Spinal cord (tissue), 10 donors: ENCODE measurements around the gene TCEA2. TPM values are rescaled to one million over a fixed set of nuclear protein-coding genes. Genes with fewer than 3 reads are reported as not detected.

Source experiments
- DNase-seq, 6 donors: peaks; one replicate each; pipeline versions ENCODE4 v3.0.0 to v3.0.0-alpha.2; 2013 to 2015; ENCODE audit warnings: low spot score in 6 of 6, low read depth in 4 of 6
- H3K27ac ChIP-seq: one replicate; pipeline ENCODE4 v1.5.1; 2013; ENCODE audit warnings: low read depth, low read length, control low read depth
- H3K27me3 ChIP-seq: one replicate; pipeline ENCODE4 v1.6.1; 2013; ENCODE audit warnings: low read length; ENCODE audit not compliant: control insufficient read depth, insufficient read depth
- H3K36me3 ChIP-seq: one replicate; pipeline ENCODE4 v1.6.1; 2013; ENCODE audit warnings: low read length; ENCODE audit not compliant: control insufficient read depth, insufficient read depth
- H3K4me1 ChIP-seq: one replicate; pipeline ENCODE4 v1.6.1; 2013; ENCODE audit warnings: low read length; ENCODE audit not compliant: control insufficient read depth, insufficient read depth
- H3K4me3 ChIP-seq: one replicate; pipeline ENCODE4 v1.5.1; 2013; ENCODE audit warnings: low read depth, low read length, control low read depth
- H3K9me3 ChIP-seq: one replicate; pipeline ENCODE4 v1.6.1; 2013; ENCODE audit warnings: low read length; ENCODE audit not compliant: control insufficient read depth, insufficient read depth
- WGBS: methylation state at CpG from one replicate; pipeline ENCODE4 v1.1.5; 2013; ENCODE audit warnings: missing lambda C conversion rate; ENCODE audit not compliant: insufficient coverage; 5-methylcytosine and 5-hydroxymethylcytosine counted together
- polyA plus RNA-seq, 2 donors: library from polyadenylated mRNA; unstranded; fragments of 120-200 nt; gene quantifications; one replicate each; pipeline ENCODE4 v1.2.1, GENCODE V29; 2013; ENCODE audit not compliant: insufficient read length in 2 of 2
- total RNA-seq, 2 donors: library from RNA; depleted of rRNA in 1 of 2; stranded (reverse); fragments of 120-200 nt in 1 of 2; fragments of >200 nt in 1 of 2; gene quantifications; one replicate each; pipeline versions ENCODE4 v1.2.3 to v1.2.4, GENCODE V29; 2013 to 2014
- donor health status: healthy.

Gene TCEA2
- total and polyA plus RNA-seq, 4 donors = 35.9 to 170 (median 113) TPM

DNA sequence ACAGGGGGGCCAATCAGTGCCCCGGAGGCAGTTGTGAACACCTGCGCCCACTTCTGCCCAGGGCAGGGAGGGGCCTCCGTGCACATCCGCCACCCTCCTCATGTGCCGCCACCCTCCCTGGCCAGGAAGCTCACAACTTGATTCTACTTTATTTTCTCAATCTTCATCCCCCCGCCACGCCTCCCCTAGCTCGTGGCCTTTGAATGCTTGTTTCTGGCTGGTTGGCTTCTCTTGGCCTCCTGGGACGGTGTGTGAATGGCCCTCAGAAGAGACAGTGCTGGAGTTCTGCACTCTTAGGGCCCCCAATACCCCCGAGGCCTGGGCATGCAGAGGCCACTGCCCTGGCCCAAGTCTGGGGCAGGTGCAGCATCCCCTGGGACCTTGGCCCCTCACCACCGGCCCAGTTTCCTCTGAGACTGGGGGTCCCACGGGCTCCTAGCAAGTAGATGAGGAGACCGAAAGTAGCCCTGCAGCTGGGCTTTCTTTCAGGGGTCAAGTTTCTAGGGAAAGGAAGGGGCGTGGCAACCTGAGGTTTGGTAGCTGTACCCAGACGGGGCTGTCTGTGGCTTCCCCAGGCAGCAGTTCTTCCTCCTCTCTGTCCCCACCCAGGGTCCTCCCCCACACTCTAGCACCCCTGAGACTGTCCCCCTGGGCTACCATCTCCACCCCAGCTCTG lies 15.0 kb downstream of the TCEA2 start:
- DNase-seq = no peak
- peak overlapping the region; percentile 64 for H3K4me3 ChIP-seq
- H3K27me3 ChIP-seq = peaks cover 3% of the 10 kb centered on the region
- peaks cover 54% of the 10 kb centered on the region for H3K4me1 ChIP-seq
- peaks cover 44% of the 10 kb centered on the region for H3K36me3 ChIP-seq
- H3K9me3 ChIP-seq = no peaks in the 10 kb centered on the region
- H3K27ac ChIP-seq = no peak overlapping the region
- 71% methylated on average over 12 of the region's 15 CpGs for WGBS

DNA sequence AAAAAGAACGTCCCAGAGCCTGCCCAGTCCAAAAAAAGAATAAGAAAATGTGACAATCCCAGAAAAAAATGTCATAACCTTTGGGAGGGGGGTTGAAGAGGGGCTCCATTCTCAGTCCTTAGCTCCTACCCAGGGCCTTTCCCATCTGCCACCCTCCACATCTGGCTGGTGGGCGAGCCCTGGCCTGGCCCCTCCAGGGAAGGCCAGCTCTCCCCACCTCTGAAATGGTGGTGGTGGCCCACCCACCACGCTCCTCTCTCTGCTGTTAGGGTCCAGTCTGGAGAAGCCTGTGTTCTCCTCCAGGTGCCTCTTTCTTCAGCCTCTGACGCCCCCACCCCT lies 15.9 kb downstream of the TCEA2 start:
- H3K36me3 ChIP-seq = peaks cover 36% of the 10 kb centered on the region
- H3K4me1 ChIP-seq = peaks cover 59% of the 10 kb centered on the region
- WGBS = 21% methylated on average over 2 of the region's 4 CpGs
- H3K9me3 ChIP-seq = no peaks in the 10 kb centered on the region
- no peak for DNase-seq
- H3K4me3 ChIP-seq = peak overlapping the region; percentile 64
- H3K27ac ChIP-seq = no peak overlapping the region
- peaks cover 4% of the 10 kb centered on the region for H3K27me3 ChIP-seq

DNA sequence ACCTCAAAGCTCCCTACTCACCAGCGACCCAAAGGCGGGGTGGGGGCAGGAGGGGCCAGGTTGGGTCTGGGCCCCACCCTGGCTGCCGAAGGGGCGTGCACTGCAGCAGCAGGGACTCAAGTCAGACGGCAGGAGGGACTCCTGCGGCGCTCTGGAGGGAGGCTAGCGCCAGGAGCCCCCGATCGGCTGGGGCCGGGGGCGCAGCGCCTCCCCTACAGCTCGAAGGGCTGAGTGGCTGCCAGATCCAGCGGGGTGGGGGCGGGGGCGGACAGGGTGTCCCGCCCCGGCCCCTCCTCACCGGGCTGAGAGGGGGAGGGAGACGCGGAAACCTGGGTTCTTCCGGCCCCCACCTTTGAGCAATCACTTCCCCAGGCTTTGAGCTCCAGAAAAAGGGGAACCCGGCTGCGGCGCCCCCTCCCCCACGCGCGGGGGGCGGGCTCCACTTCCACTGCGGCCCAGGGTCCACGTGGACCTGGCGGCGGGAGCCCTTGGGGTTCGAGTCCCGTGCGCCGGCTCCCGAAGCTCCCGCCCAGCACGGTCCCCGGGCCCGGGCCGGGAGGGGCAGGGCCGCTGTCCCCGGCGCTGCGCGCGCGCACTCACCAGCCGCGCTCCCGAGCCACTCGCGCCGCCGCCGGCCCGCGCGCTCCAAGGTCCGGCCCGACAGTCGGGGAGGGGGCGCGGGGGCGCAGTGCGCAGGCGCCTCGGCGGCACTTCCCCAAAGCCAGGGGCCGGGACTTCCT lies 16.4 kb downstream of the TCEA2 start, which contains the start of gene RGS19:
RGS19 (minus strand) TSS at position 246 of the 740 bp plus-strand sequence. CDS start 2,632 bp downstream, outside the sequence.
- H3K4me3 ChIP-seq = peak within 1 kb of the TSS; percentile 64
- WGBS = under 1% methylated on average over 65 of the region's 73 CpGs
- peaks cover 62% of the 10 kb centered on the region for H3K4me1 ChIP-seq
- H3K36me3 ChIP-seq = peaks cover 31% of the 10 kb centered on the region
- DNase-seq = peak in 3 of 6 donors; percentile 79 to 92 (median 90)
- H3K9me3 ChIP-seq = no peaks in the 10 kb centered on the region
- H3K27me3 ChIP-seq = peaks cover 5% of the 10 kb centered on the region
- peak within 1 kb of the TSS; percentile 69 for H3K27ac ChIP-seq

DNA sequence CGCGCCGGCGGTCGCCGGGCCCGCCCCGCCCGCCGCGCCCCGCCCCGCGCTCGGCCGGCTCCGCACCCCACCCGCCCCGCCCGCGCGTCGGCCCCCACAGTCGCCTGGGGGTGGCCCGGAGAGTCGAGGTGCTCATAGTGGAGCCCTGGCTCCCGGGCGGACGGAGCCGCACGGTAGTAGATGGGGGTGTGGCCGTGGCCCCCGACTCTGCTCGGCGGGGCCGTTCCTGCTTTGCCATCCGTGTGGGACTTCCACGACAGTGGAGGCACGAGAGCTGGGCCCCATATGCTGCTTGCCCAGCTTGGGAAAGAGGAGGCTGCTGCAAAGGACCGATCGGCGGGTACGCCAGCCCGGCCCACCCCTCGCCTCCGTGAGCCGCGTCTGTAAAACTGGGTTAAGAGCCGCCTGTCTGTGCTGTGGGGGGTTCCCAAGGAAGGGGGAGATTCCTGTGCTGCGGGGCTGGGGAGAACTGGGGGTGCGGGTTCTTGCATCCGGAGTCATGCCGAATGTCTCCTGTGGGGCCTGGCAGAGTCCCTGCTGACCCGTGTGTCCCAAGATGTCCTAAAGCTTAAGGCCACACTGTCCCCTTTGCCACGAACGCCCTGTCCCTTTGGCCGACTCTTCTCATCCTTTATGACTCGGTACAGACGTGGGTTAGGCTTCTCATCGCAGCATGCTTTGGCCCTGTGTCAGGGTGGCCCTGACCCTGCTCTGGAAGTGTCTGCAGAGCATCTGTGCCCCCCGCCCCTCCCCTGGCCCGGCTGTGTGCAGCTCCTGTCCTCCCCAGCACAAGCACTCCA lies 17.2 kb downstream of the TCEA2 start, which contains the start of gene OPRL1:
OPRL1 (plus strand) TSS at position 70 of the 800 bp plus-strand sequence. CDS start 12,639 bp downstream, outside the sequence.
- H3K27ac ChIP-seq = peak within 1 kb of the TSS; percentile 69
- H3K27me3 ChIP-seq = peaks cover 12% of the 10 kb centered on the region
- DNase-seq = no peak
- H3K4me1 ChIP-seq = peaks cover 70% of the 10 kb centered on the region
- peaks cover 23% of the 10 kb centered on the region for H3K36me3 ChIP-seq
- WGBS = 5% methylated on average over 62 of the region's 62 CpGs
- H3K4me3 ChIP-seq = peak within 1 kb of the TSS; percentile 64
- no peaks in the 10 kb centered on the region for H3K9me3 ChIP-seq

- DNase-seq = no peak
- Histone ChIP-seq H3K4me3 (peak overlapping the region; percentile 60), H3K36me3 (peaks cover 15% of the 10 kb centered on the region), H3K27ac (peak overlapping the region; percentile 7), H3K9me3 (no peaks in the 10 kb centered on the region), H3K27me3 (peaks cover 12% of the 10 kb centered on the region), H3K4me1 (peaks cover 70% of the 10 kb centered on the region)
- WGBS = 55% methylated on average over 10 of the region's 17 CpGs
Measured at GRCh38 chr20:64080813-64081623, 18.0 kb downstream of the TCEA2 start.

- WGBS = 82% methylated on average over 6 of the region's 6 CpGs
- peaks cover 10% of the 10 kb centered on the region for H3K36me3 ChIP-seq
- peaks cover 65% of the 10 kb centered on the region for H3K4me1 ChIP-seq
- no peaks in the 10 kb centered on the region for H3K9me3 ChIP-seq
- DNase-seq = no peak
- no peak overlapping the region for H3K4me3 ChIP-seq
- H3K27ac ChIP-seq = no peak overlapping the region
- H3K27me3 ChIP-seq = peaks cover 12% of the 10 kb centered on the region
Measured at GRCh38 chr20:64081624-64081964, 18.6 kb downstream of the TCEA2 start.

DNA sequence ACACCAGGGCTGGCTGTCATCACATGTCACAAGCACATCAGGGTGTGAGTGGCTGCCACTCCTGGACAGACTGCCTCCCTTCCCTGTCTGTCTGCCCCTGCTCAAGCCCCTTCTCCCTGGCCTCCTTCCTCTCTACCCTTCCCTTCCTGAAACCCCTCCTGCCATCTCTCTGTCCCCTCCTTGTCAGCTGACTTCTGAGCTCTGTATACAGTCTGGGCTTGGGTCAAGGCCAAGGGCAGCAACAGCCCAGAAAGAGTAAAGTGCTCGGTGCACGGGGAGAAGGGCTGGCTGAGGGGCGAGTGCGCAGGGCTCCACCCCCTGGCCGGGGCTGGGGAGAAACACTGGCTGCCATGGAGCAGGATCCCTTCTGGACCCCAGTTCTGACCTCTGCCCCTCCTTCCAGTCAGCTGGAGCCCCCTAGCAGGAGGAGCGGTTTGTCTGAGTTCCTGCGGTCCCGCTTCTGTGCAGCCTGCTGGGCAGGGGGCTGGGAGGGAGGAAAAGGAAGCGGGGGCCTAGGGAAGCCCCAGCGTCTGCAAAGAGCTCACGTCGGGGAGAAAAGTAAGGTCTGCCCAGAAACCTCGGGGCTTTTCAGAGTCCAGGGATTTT lies 19.2 kb downstream of the TCEA2 start:
- H3K27ac ChIP-seq = no peak overlapping the region
- 11% methylated on average over 13 of the region's 13 CpGs for WGBS
- no peaks in the 10 kb centered on the region for H3K9me3 ChIP-seq
- H3K36me3 ChIP-seq = peaks cover 4% of the 10 kb centered on the region
- DNase-seq = peak in 1 of 6 donors; percentile 47
- no peak overlapping the region for H3K4me3 ChIP-seq
- H3K4me1 ChIP-seq = peaks cover 65% of the 10 kb centered on the region
- H3K27me3 ChIP-seq = peaks cover 12% of the 10 kb centered on the region

- WGBS = 34% methylated on average over 10 of the region's 13 CpGs
- Histone ChIP-seq H3K4me3 (no peak overlapping the region), H3K9me3 (no peaks in the 10 kb centered on the region), H3K27me3 (peaks cover 12% of the 10 kb centered on the region), H3K27ac (no peak overlapping the region), H3K36me3 (no peaks in the 10 kb centered on the region), H3K4me1 (peaks cover 63% of the 10 kb centered on the region)
- DNase-seq = no peak
Measured at GRCh38 chr20:64082820-64083377, 19.9 kb downstream of the TCEA2 start.
